Common myeloid progenitor, CD34-positive (primary cell): ENCODE measurements around the gene CHTF18.

Experiments
- CTCF ChIA-PET: fragments of 350-600 bp; sonication (Branson Sonifier 250); formaldehyde crosslinking; loops from one replicate; lab custom pipeline; 2021; ENCODE audit warnings: antibody characterized with exemption; lab: Charles Lee
- POLR2A ChIA-PET: fragments of 350-600 bp; sonication (Branson Sonifier 250); formaldehyde crosslinking; loops from one replicate; lab custom pipeline; 2021; ENCODE audit warnings: antibody characterized with exemption; lab: Charles Lee
- DNase-seq, 3 donors: peaks; one replicate each; pipeline versions ENCODE4 v3.0.0 to v3.0.0-alpha.2; 2013
- H3K27ac ChIP-seq, 2 experiments: 1 replicate in 1 of 2; 2 replicates in 1 of 2; pipeline ENCODE4 v1.7.0; 2013; ENCODE audit warnings: inconsistent platforms in 2 of 2, low read length in 2 of 2, mild to moderate bottlenecking in 2 of 2, low read depth in 1 of 2, moderate library complexity in 1 of 2; ENCODE audit not compliant: severe bottlenecking in 2 of 2, insufficient read depth in 1 of 2, poor library complexity in 1 of 2
- H3K27me3 ChIP-seq, 5 experiments: replicated peaks in 2 of 5; 1 replicate in 3 of 5; 2 replicates in 2 of 5; pipeline versions ENCODE4 v1.6.1 to v1.7.0; 2013; ENCODE audit warnings: low read length in 4 of 5, mild to moderate bottlenecking in 2 of 5, moderate library complexity in 2 of 5, inconsistent platforms in 1 of 5; ENCODE audit not compliant: insufficient read depth in 5 of 5, control insufficient read depth in 4 of 5
- H3K36me3 ChIP-seq, 4 experiments: 1 replicate in 2 of 4; 2 replicates in 2 of 4; pipeline versions ENCODE4 v1.6.1 to v1.7.0; 2013; ENCODE audit warnings: low read length in 3 of 4, control low read depth in 1 of 4, mild to moderate bottlenecking in 1 of 4; ENCODE audit not compliant: control insufficient read depth in 4 of 4, insufficient read depth in 4 of 4
- H3K4me1 ChIP-seq, 4 experiments: 1 replicate in 3 of 4; 2 replicates in 1 of 4; pipeline versions ENCODE4 v1.6.1 to v1.7.1; 2013; ENCODE audit warnings: low read length in 3 of 4, mild to moderate bottlenecking in 3 of 4, control low read depth in 1 of 4, inconsistent platforms in 1 of 4, moderate library complexity in 1 of 4; ENCODE audit not compliant: control insufficient read depth in 4 of 4, insufficient read depth in 4 of 4; ENCODE audit errors: control extremely low read depth in 1 of 4
- H3K4me3 ChIP-seq, 7 experiments: 1 replicate in 4 of 7; 2 replicates in 3 of 7; pipeline versions ENCODE4 v1.5.1 to v1.7.0; 2013; ENCODE audit warnings: mild to moderate bottlenecking in 7 of 7, low read length in 6 of 7, moderate library complexity in 6 of 7, inconsistent platforms in 2 of 7, low read depth in 2 of 7, control low read depth in 1 of 7; ENCODE audit not compliant: insufficient read depth in 4 of 7, control insufficient read depth in 1 of 7; ENCODE audit errors: extremely low read depth in 1 of 7
- H3K9me3 ChIP-seq, 5 experiments: 1 replicate in 4 of 5; 2 replicates in 1 of 5; pipeline versions ENCODE4 v1.6.1 to v1.7.1; 2013; ENCODE audit warnings: low read length in 4 of 5, mild to moderate bottlenecking in 2 of 5, inconsistent platforms in 1 of 5, low read depth in 1 of 5, moderate library complexity in 1 of 5; ENCODE audit not compliant: control insufficient read depth in 4 of 5, insufficient read depth in 2 of 5; ENCODE audit errors: control extremely low read depth in 1 of 5
- WGBS: methylation state at CpG from one replicate; pipeline ENCODE4 v1.1.5; 2013; ENCODE audit not compliant: insufficient coverage; 5-methylcytosine and 5-hydroxymethylcytosine counted together

Gene CHTF18

GRCh38 chr16:799111-799947 lies 10.9 kb downstream of the CHTF18 start:
- Histone ChIP-seq H3K9me3 (peaks cover 0 to 2% (median 0%) of the 10 kb centered on the region in 5 experiments), H3K27me3 (peaks cover 0 to 57% (median 16%) of the 10 kb centered on the region in 5 experiments), H3K27ac (no peak overlapping the region), H3K4me3 (no peak overlapping the region), H3K4me1 (peaks cover 0 to 5% (median 1%) of the 10 kb centered on the region in 4 experiments), H3K36me3 (peaks cover 0 to 25% (median 9%) of the 10 kb centered on the region in 4 experiments)
- WGBS: 74% methylated on average over 12 of the region's 22 CpGs
- no peak for DNase-seq
- POLR2A ChIA-PET: no interaction called here
- CTCF ChIA-PET: no interaction called here

GRCh38 chr16:799948-800833 lies 11.8 kb downstream of the CHTF18 start, which contains the start of gene GNG13:
Gene GNG13 (minus strand): TSS chr16:800734. CDS start chr16:799077, 1,657 bp downstream.
- Histone ChIP-seq H3K9me3 (peaks cover 0 to 2% (median 0%) of the 10 kb centered on the region in 5 experiments), H3K4me3 (no peak within 1 kb of the TSS), H3K27me3 (peaks cover 0 to 57% (median 16%) of the 10 kb centered on the region in 5 experiments), H3K27ac (no peak within 1 kb of the TSS), H3K4me1 (peaks cover 0 to 5% (median 1%) of the 10 kb centered on the region in 4 experiments), H3K36me3 (peaks cover 0 to 21% (median 7%) of the 10 kb centered on the region in 4 experiments)
- 8% methylated on average over 53 of the region's 57 CpGs for WGBS
- DNase-seq: no peak
- CTCF ChIA-PET: no interaction called here
- POLR2A ChIA-PET: no interaction called here

GRCh38 chr16:800834-801511 lies 12.6 kb downstream of the CHTF18 start:
- CTCF ChIA-PET: interaction anchor here (0.8 to 1.3 kb wide), 2 partner anchors 21 to 93 kb away, joined by 3 to 5 read pairs; no protein-coding TSS in a partner anchor
- H3K27me3 ChIP-seq: peaks cover 0 to 57% (median 16%) of the 10 kb centered on the region in 5 experiments
- no peak overlapping the region for H3K4me3 ChIP-seq
- POLR2A ChIA-PET: no interaction called here
- 20% methylated on average over 15 of the region's 17 CpGs for WGBS
- H3K4me1 ChIP-seq: peaks cover 0 to 5% (median 1%) of the 10 kb centered on the region in 4 experiments
- peaks cover 0 to 16% (median 6%) of the 10 kb centered on the region in 4 experiments for H3K36me3 ChIP-seq
- DNase-seq: no peak
- no peak overlapping the region for H3K27ac ChIP-seq
- H3K9me3 ChIP-seq: peaks cover 0 to 2% (median 0%) of the 10 kb centered on the region in 5 experiments

GRCh38 chr16:801584-802363 lies 13.4 kb downstream of the CHTF18 start:
- H3K4me3 ChIP-seq: no peak overlapping the region
- H3K9me3 ChIP-seq: peaks cover 0 to 2% (median 0%) of the 10 kb centered on the region in 5 experiments
- DNase-seq: no peak
- peaks cover 0 to 11% (median 2%) of the 10 kb centered on the region in 4 experiments for H3K36me3 ChIP-seq
- ChIA-PET CTCF (interaction anchor here (0.8 to 1.3 kb wide), 2 partner anchors 22 to 93 kb away, joined by 3 to 5 read pairs; no protein-coding TSS in a partner anchor), POLR2A (no interaction called here)
- peaks cover 0 to 57% (median 16%) of the 10 kb centered on the region in 5 experiments for H3K27me3 ChIP-seq
- WGBS: 71% methylated on average over 17 of the region's 22 CpGs
- H3K4me1 ChIP-seq: peaks cover 0 to 5% (median 2%) of the 10 kb centered on the region in 4 experiments
- H3K27ac ChIP-seq: no peak overlapping the region

GRCh38 chr16:802461-802860 lies 14.0 kb downstream of the CHTF18 start:
- ChIA-PET POLR2A (no interaction called here), CTCF (interaction anchor here (1.3 kb wide), 1 partner anchor 94 kb away, joined by 5 read pairs; no protein-coding TSS in a partner anchor)
- Histone ChIP-seq H3K36me3 (peaks cover 0 to 8% (median 1%) of the 10 kb centered on the region in 4 experiments), H3K9me3 (peaks cover 0 to 2% (median 0%) of the 10 kb centered on the region in 5 experiments), H3K4me3 (no peak overlapping the region), H3K27me3 (peaks cover 0 to 57% (median 16%) of the 10 kb centered on the region in 5 experiments), H3K27ac (no peak overlapping the region), H3K4me1 (peaks cover 0 to 5% (median 4%) of the 10 kb centered on the region in 4 experiments)
- no peak for DNase-seq
- 75% methylated on average over 4 of the region's 7 CpGs for WGBS
